ENCODE data around the gene RCL1.
"Not testable (repeated sequence)": the region's sequence is repeated elsewhere in the genome, so short reads cannot be mapped to it uniquely, and the experiment has no call there.

Gene RCL1, protein sequence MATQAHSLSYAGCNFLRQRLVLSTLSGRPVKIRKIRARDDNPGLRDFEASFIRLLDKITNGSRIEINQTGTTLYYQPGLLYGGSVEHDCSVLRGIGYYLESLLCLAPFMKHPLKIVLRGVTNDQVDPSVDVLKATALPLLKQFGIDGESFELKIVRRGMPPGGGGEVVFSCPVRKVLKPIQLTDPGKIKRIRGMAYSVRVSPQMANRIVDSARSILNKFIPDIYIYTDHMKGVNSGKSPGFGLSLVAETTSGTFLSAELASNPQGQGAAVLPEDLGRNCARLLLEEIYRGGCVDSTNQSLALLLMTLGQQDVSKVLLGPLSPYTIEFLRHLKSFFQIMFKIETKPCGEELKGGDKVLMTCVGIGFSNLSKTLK

GRCh38 chr9:4792572-4793458 lies at the start of gene RCL1:
RCL1 (plus strand) TSS chr9:4792944; CDS start chr9:4793092, 148 bp downstream.
- DNase-seq, result peak; percentile 90

DNA sequence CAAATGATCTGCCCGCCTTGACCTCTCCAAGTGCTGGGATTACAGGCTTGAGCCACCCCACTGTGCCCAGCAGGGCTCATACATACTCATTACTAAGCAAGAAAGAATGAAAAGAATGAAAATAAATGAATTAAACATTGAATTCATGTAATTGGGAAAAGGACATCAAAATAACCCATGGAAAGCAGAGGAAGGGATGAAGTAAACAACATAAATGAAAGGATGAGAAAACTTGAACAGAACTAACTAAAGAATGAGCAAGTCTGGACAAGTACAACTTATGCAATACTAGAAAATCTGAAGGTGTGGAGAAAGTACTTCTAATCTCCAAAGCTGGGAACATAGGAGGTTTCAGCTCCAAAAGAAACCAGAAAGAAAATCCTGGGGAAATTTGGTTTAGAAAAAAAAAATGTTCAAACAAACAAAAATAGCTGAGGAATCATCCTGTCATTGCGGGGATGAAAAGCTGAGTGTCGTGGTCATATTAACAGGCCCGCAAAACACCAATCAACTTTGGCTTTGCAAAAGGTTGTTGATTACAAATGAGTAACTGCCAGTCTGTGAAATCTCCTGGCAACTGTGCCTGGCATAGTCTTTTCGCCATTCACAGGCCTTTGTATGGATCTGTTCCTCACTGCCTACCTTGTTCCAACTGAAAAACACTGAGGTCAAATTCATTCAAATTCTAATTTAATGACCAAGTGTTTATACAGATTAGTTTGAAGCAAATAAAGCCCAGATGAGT lies 49.4 kb upstream of the RCL1 start:
- DNase-seq, result no peak

DNA sequence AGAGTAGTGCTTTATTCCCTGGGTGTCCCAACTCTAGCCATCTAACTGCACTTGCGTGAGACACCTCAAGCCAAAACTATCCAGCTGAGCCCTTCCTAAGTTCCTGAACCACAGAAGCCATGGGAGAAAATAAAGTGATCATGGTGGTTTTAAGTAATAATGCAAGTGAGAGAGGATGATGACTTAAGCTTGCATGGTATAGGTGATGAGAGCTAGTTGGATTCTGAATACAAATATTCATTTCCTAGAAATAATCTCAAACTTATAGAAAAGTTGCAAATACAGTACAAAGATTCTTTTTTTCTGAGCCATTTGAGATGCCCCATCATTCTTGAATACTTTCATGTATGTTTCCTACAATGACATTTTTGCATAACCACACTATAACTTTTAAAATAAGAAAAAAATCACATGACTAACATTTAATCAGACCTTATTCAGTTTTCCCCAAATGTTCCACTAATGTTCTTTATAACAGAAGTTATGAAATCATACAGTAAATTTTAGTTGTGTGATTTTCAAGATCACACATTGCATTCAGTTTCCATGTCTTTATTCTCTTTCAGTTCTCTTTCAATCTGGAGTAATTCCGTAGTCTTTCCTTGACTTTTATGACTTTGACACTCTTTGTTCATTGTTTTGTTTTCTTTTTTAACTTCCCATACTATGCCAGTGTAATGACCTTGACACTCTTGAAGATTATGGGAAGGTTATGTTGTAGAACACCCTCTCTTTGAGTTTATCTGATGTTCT lies 46.3 kb upstream of the RCL1 start:
- DNase-seq, result no peak

GRCh38 chr9:4748612-4749011 lies 44.1 kb upstream of the RCL1 start:
- no peak for DNase-seq

GRCh38 chr9:4750023-4750673 lies 42.6 kb upstream of the RCL1 start:
- DNase-seq, result no peak

- not testable (repeated sequence) for DNase-seq
Observed at GRCh38 chr9:4754530-4754929, 38.2 kb upstream of the RCL1 start.

GRCh38 chr9:4755026-4755609 lies 37.6 kb upstream of the RCL1 start:
- no peak for DNase-seq

GRCh38 chr9:4756420-4756819 lies 36.3 kb upstream of the RCL1 start:
- DNase-seq, result no peak

DNA sequence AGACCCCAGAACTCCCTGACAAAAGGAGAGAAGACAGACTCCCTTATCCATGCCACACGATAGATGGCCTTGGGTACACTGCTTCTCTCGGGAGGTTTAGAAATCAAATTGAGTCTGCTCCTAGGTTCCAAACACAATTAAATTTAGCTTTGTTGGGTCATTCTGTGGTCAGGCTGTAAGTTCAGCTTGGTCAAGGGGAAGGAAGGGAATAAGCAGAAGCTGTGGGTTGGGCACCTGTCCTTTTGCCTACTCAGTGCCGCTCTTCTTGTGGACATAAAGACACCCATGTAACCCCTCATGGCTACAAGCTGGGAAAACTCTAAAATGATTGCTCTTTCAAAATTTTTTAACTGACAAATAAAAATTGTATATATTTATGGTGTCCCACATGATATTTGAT lies 32.6 kb upstream of the RCL1 start:
- DNase-seq, result no peak

GRCh38 chr9:4762108-4762885 lies 30.4 kb upstream of the RCL1 start:
- no peak for DNase-seq

DNA sequence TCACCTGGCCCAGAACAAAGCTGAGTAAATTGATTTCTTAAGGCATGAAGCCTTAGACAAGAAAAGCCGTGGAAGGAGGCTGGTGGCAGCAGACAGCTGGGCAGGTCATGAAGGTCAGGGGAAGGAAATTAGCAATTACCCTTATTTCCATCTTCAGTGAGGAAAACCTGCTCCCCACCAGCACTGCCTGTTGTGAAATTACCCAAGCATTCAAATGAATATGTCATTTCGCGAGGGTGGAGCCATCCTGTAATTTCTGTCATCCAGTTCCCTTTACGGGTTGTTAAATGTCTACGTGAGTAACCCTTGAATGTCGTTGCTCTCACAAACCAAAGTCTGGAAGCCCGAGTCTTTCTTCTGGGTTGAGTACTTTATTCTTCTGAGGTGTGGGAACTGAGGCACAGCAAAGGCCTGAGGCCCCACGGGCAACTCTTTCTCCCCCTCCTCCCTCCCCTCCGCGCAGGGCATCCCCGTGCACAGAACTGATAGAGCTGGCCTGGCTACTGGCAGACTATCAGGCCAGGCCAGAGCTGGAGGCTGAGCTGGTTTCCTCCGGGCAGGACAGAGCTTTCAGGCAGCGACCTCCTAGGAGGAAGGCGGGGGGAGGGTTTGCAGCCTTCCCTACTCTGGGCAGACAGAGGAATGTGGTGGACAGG lies 29.7 kb upstream of the RCL1 start:
- DNase-seq, result no peak

DNA sequence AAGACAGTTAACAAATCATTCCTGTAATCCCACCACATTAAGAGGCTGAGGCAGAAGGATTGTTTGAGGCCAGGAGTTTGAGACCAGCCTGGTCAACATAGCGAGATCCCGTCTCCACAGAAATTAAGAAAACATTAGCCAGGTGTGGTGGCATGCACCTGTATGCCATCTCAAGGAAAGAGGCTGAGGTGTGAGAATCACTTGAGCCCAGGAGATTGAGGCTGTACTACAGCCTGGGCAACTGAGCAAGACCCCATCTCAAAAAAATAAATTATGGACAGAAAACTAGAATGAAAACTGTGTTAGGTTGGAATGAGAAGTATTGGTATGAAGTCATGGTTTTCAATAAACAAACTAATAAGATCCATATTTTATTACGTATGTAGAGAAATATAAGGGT lies 28.7 kb upstream of the RCL1 start:
- DNase-seq, result no peak

- DNase-seq, result no peak
Observed at GRCh38 chr9:4768681-4769080, 24.1 kb upstream of the RCL1 start.

- no peak for DNase-seq
Observed at GRCh38 chr9:4769321-4770080, 23.2 kb upstream of the RCL1 start.

GRCh38 chr9:4771788-4772187 lies 21.0 kb upstream of the RCL1 start:
- no peak for DNase-seq

DNA sequence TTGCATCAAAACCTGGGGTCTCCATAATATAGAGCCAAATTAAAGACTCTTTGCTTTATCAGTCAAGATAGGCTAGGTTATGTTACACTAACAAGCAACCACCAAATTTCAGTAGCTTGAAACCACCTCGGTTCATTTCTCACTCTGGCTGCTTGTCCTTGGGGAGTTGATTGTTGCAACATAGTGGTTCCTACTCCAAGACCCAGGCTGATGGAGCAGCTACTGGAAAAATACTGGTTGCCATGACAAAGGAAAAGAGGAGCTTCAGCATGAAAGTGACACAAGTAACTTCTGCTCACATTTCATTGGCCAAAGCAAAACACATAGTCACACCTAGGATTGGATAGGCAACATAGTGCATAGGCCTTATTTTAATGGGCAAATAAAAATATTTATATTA lies 18.5 kb upstream of the RCL1 start:
- no peak for DNase-seq

GRCh38 chr9:4774958-4775357 lies 17.8 kb upstream of the RCL1 start:
- DNase-seq, result not testable (repeated sequence)

- no peak for DNase-seq
Observed at GRCh38 chr9:4780651-4781050, 12.1 kb upstream of the RCL1 start.

DNA sequence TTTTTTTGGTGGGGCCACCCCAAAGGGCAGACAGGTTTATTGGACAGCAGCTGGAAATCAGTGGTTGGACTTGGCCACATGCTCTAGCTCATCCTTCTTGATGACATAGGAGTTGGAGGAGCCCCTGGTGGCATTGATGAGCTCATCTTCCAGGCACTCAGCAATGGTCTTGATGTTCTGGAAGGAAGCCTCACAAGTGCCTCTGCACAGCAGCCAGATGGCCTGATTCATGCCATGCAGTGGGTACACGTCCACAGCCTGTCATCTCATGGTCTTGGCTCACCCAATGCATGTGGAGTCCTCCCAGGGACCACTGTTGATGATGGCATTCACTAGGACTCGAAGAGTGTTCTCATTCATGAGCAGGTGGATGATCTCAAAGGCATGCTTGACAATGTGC lies 11.3 kb upstream of the RCL1 start:
- DNase-seq, result no peak

- DNase-seq, result not testable (repeated sequence)
Observed at GRCh38 chr9:4783191-4783590, 9.6 kb upstream of the RCL1 start.
